ENCODE data around the gene OSGEP. TPM values are rescaled to one million over a fixed set of nuclear protein-coding genes. Genes with fewer than 3 reads are reported as not detected.

OSGEP gene
- total and polyA plus RNA-seq, 2 of the 13 experiments (the other 11 are each of a cell fraction or from before 2014, with no cell fraction given), result 39.7 to 41.1 TPM

- TF ChIP-seq ELF4 (CRISPR knock-in tag; IDR thresholded peaks at IDR 0.05; ENCODE audit: borderline replicate concordance) (no peak; the same call in 1 of the 2 replicates), FLYWCH1 (CRISPR knock-in tag; IDR thresholded peaks at IDR 0.05) (no peak), ZNF317 (CRISPR knock-in tag; IDR thresholded peaks at IDR 0.05) (peak; percentile 67), SYNCRIP (IDR thresholded peaks at IDR 0.05; ENCODE audit: insufficient read depth, low read depth, low read length) (no peak), ZNF615 (CRISPR knock-in tag; IDR thresholded peaks at IDR 0.05; ENCODE audit: borderline replicate concordance) (no peak), PTBP1 (IDR thresholded peaks at IDR 0.05; ENCODE audit: low read depth, low read length, poor library complexity, severe bottlenecking) (no peak), SNAPC4 (CRISPR knock-in tag; IDR thresholded peaks at IDR 0.05) (peak; percentile 88), ATRX (CRISPR knock-in tag; IDR thresholded peaks at IDR 0.05; ENCODE audit: borderline replicate concordance) (no peak), MAFG (CRISPR knock-in tag; IDR thresholded peaks at IDR 0.05) (0 out of 2 replicates have a peak, but pooled peaks have one; percentile 55), HOMEZ (CRISPR knock-in tag; IDR thresholded peaks at IDR 0.05; ENCODE audit: low read depth) (peak; percentile 73), BATF2 (CRISPR knock-in tag; IDR thresholded peaks at IDR 0.05) (no peak), CREM (IDR thresholded peaks at IDR 0.05) (peak; percentile 86), CREM (CRISPR knock-in tag; IDR thresholded peaks at IDR 0.05) (no peak), SIN3B (IDR thresholded peaks at IDR 0.05; ENCODE audit: low read length) (peak; percentile 73; the same call in 1 of the 2 replicates), ZSCAN5A (CRISPR knock-in tag; IDR thresholded peaks at IDR 0.05; ENCODE audit: borderline replicate concordance) (peak; percentile 41; the same call in 1 of the 2 replicates), EHMT2 (IDR thresholded peaks at IDR 0.05; ENCODE audit: borderline replicate concordance, low read depth, low read length) (no peak), ATF7 (IDR thresholded peaks at IDR 0.05) (no peak), ATF7 (CRISPR knock-in tag; IDR thresholded peaks at IDR 0.05) (no peak; the same call in 1 of the 2 replicates), GATA4 (IDR thresholded peaks at IDR 0.05; ENCODE audit: borderline replicate concordance, low read depth) (peak; percentile 21), GABPB1 (CRISPR knock-in tag; IDR thresholded peaks at IDR 0.05) (peak; percentile 74)
Observed at GRCh38 chr14:20454516-20455354, at the start of gene OSGEP, which contains the start of gene APEX1 (continued).
